ENCODE results near the gene ENDOV.

Gene ENDOV

GRCh38 chr17:80452173-80452915, 37.4 kb downstream of the ENDOV start:
- no peak for DNase-seq

GRCh38 chr17:80453126-80453997, 38.4 kb downstream of the ENDOV start:
- peak in 1 of 3 experiments; percentile 15 for DNase-seq

GRCh38 chr17:80453998-80454556, 39.1 kb downstream of the ENDOV start:
- no peak for DNase-seq

GRCh38 chr17:80454557-80455335, 39.8 kb downstream of the ENDOV start:
- peak; percentile 95 to 97 (median 96) for DNase-seq

GRCh38 chr17:80455336-80455710, 40.4 kb downstream of the ENDOV start:
- peak in 1 of 3 experiments; percentile 85 for DNase-seq

- DNase-seq, result no peak
These were observed 40.8 kb downstream of the ENDOV start for GRCh38 chr17:80455784-80456183.

- DNase-seq, result no peak
These were observed 41.7 kb downstream of the ENDOV start for GRCh38 chr17:80456465-80457235.

GRCh38 chr17:80457236-80457856, 42.4 kb downstream of the ENDOV start:
- DNase-seq, result no peak

GRCh38 chr17:80458016-80458415, 43.0 kb downstream of the ENDOV start:
- no peak for DNase-seq

GRCh38 chr17:80459234-80459633, 44.3 kb downstream of the ENDOV start:
- no peak for DNase-seq

- no peak for DNase-seq
These were observed 45.5 kb downstream of the ENDOV start for GRCh38 chr17:80460429-80460834.

GRCh38 chr17:80461528-80462160, 46.7 kb downstream of the ENDOV start:
- DNase-seq, result no peak

- no peak for DNase-seq
These were observed 48.9 kb downstream of the ENDOV start for GRCh38 chr17:80463784-80464400.

- no peak for DNase-seq
These were observed 49.5 kb downstream of the ENDOV start for GRCh38 chr17:80464486-80464885.

- no peak for DNase-seq
These were observed 50.5 kb downstream of the ENDOV start for GRCh38 chr17:80465327-80465974.

- no peak for DNase-seq
These were observed 51.3 kb downstream of the ENDOV start for GRCh38 chr17:80466188-80466705.

- DNase-seq, result peak in 1 of 3 experiments; percentile 5
These were observed 53.3 kb downstream of the ENDOV start for GRCh38 chr17:80468242-80468641.

- peak in 1 of 3 experiments; percentile 15 for DNase-seq
These were observed 54.0 kb downstream of the ENDOV start for GRCh38 chr17:80468781-80469493.

GRCh38 chr17:80469667-80470066, 54.7 kb downstream of the ENDOV start:
- DNase-seq, result no peak

Data from NCI-H1417 (cell line).